Tibial nerve (tissue), 3 donors: Measurements from ENCODE around the gene LYPD6B.

Source experiments
- POLR2A ChIP-seq, 2 donors: fragments of 450-650 bp; IDR thresholded peaks; one replicate each; pipeline ENCODE4 v1.6.1; 2017; ENCODE audit warnings: antibody characterized with exemption in 2 of 2, mild to moderate bottlenecking in 2 of 2, moderate library complexity in 2 of 2
- TF ChIP-seq, protein P1 (sequence below), 5 experiments: fragments of 200-600 bp in 3 of 5; fragments of 450-650 bp in 2 of 5; sonication (generic) in 3 of 5; IDR thresholded peaks; one replicate each; pipeline ENCODE4 v1.5.1; 2016 to 2019; ENCODE audit warnings: antibody characterized with exemption in 5 of 5, mild to moderate bottlenecking in 3 of 5, moderate library complexity in 2 of 5

DNA sequence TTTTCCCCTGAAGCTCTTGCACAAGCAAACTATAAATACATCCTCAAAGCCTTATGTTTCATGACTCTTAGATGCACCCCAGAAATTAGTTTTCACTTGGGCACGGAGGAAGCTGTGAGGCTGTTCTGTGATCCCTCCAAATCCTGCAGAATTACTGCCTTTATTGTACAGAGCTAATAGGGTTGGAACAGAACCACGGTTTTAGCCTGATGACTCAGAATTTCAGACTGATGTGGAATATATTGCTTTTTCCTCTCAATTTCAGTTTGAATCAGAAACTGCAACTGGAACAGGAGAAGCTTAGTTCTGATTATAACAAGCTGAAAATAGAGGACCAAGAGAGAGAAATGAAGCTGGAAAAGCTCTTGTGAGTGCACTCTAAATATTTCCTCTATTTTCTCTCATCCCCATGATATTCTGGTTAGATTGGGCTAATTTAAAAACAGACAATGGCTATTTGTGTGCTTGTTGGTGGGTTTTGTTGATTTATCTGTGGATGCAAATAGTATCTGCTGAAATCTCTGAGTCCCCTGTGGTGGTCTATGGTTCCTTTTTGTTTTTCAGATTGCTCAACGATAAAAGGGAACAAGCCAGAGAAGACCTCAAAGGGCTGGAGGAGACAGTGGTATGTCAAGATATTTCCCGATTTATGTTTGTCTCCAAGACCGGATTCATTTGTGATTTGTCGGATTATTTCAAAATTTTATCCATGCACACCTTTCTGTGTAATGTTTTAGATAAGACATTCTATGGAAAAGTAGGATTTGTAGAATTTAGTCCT lies 38.2 kb upstream of the LYPD6B start:
- TF ChIP-seq, protein P1, sequence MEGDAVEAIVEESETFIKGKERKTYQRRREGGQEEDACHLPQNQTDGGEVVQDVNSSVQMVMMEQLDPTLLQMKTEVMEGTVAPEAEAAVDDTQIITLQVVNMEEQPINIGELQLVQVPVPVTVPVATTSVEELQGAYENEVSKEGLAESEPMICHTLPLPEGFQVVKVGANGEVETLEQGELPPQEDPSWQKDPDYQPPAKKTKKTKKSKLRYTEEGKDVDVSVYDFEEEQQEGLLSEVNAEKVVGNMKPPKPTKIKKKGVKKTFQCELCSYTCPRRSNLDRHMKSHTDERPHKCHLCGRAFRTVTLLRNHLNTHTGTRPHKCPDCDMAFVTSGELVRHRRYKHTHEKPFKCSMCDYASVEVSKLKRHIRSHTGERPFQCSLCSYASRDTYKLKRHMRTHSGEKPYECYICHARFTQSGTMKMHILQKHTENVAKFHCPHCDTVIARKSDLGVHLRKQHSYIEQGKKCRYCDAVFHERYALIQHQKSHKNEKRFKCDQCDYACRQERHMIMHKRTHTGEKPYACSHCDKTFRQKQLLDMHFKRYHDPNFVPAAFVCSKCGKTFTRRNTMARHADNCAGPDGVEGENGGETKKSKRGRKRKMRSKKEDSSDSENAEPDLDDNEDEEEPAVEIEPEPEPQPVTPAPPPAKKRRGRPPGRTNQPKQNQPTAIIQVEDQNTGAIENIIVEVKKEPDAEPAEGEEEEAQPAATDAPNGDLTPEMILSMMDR (IDR thresholded peaks at IDR 0.05): no peak
- TF ChIP-seq POLR2A (IDR thresholded peaks at IDR 0.05): no peak
